Spleen (tissue), 11 donors: Measurements from ENCODE around the gene NENF. TPM values are rescaled to one million over a fixed set of nuclear protein-coding genes. Genes with fewer than 3 reads are reported as not detected.

Source experiments
- DNase-seq: peaks from one replicate; pipeline ENCODE4 v3.0.0-alpha.2; 2020
- H3K27ac ChIP-seq, 8 donors: fragments of 200-600 bp; sonication (generic) in 7 of 8; 1 replicate in 4 of 8; 2 replicates in 4 of 8; pipeline versions ENCODE4 v1.5.0 to v1.8.0; 2016 to 2021; ENCODE audit warnings: inconsistent platforms in 4 of 8, mild to moderate bottlenecking in 4 of 8, moderate library complexity in 1 of 8
- H3K27me3 ChIP-seq, 7 donors: fragments of 200-600 bp; sonication (generic) in 6 of 7; replicated peaks in 1 of 7; 1 replicate in 4 of 7; 2 replicates in 3 of 7; pipeline versions ENCODE4 v1.5.0 to v1.8.0; 2016 to 2021; ENCODE audit warnings: inconsistent platforms in 3 of 7, mild to moderate bottlenecking in 1 of 7
- H3K36me3 ChIP-seq, 6 donors: fragments of 200-600 bp; sonication (generic) in 5 of 6; 1 replicate in 4 of 6; 2 replicates in 2 of 6; pipeline versions ENCODE4 v1.5.0 to v1.8.0; 2016 to 2021; ENCODE audit warnings: inconsistent platforms in 2 of 6
- H3K4me1 ChIP-seq, 6 donors: fragments of 200-600 bp; sonication (generic) in 5 of 6; 1 replicate in 3 of 6; 2 replicates in 3 of 6; pipeline versions ENCODE4 v1.5.0 to v1.8.0; 2016 to 2021; ENCODE audit warnings: inconsistent platforms in 3 of 6
- H3K4me3 ChIP-seq, 8 donors: fragments of 200-600 bp; sonication (generic) in 7 of 8; 1 replicate in 4 of 8; 2 replicates in 4 of 8; pipeline versions ENCODE4 v1.5.0 to v1.8.0; 2016 to 2021; ENCODE audit warnings: inconsistent platforms in 4 of 8, mild to moderate bottlenecking in 4 of 8, moderate library complexity in 2 of 8
- H3K9me3 ChIP-seq, 8 donors: fragments of 200-600 bp; sonication (generic) in 7 of 8; 1 replicate in 4 of 8; 2 replicates in 4 of 8; pipeline versions ENCODE4 v1.5.0 to v1.8.0; 2016 to 2021; ENCODE audit warnings: inconsistent platforms in 4 of 8
- CTCF ChIP-seq, 11 experiments: fragments of 200-600 bp in 7 of 11; fragments of 450-650 bp in 4 of 11; sonication (generic) in 4 of 11; IDR thresholded peaks in 8 of 11; conservative IDR thresholded peaks in 3 of 11; 1 replicate in 7 of 11; 2 replicates in 4 of 11; pipeline versions ENCODE4 v1.4.0 to v1.8.0; 2016 to 2021; ENCODE audit warnings: antibody characterized with exemption in 11 of 11, inconsistent platforms in 4 of 11, mild to moderate bottlenecking in 1 of 11
- POLR2A ChIP-seq, 3 donors: fragments of 450-650 bp; IDR thresholded peaks; one replicate each; pipeline ENCODE4 v1.5.1; 2017; ENCODE audit warnings: antibody characterized with exemption in 3 of 3, mild to moderate bottlenecking in 1 of 3
- POLR2AphosphoS5 ChIP-seq, 3 donors: sonication (generic); formaldehyde crosslinking; IDR thresholded peaks; one replicate each; pipeline ENCODE4 v1.5.1; 2017; ENCODE audit warnings: antibody characterized with exemption in 3 of 3
- WGBS, 5 donors: extraction: QIAGEN DNeasy Blood & Tissue Kit in 3 of 5; methylation state at CpG; one replicate each; pipeline versions ENCODE4 v1.1.5 to v1.1.7; 2013 to 2018; 5-methylcytosine and 5-hydroxymethylcytosine counted together
- intact Hi-C: fragments of 100-400 bp; cut with DNase I; formaldehyde crosslinking; loops from one replicate; pipeline ENCODE4 v1.15.0; 2023; ENCODE audit warnings: low total_unique reads
- polyA plus RNA-seq, 3 donors: library from polyadenylated mRNA; stranded (reverse); fragments of 200-250 nt; gene quantifications; one replicate each; pipeline ENCODE4 v1.2.1, GENCODE V29; 2013
- total RNA-seq, 7 donors: library from RNA; depleted of rRNA in 3 of 7; stranded (reverse); fragments of >200 nt in 3 of 7; fragmentation: NEBNext Ultra II Directional in 4 of 7; extraction: Animal tissue kit (Norgen Biotek cat#: 25700) in 4 of 7; gene quantifications; one replicate each; pipeline versions ENCODE4 v1.1.0 to v1.2.1, GENCODE V29; 2016 to 2021
- donor health status: healthy with polysubstance abuse.
- donor health status: DM: no; HTN: no; CAD: no; lungs with moderate emphysema.
- donor health status: DM: no; HTN: no; CAD: no.
- donor health status: Bipolar disorder and iron deficiency.
- donor health status: healthy.
- donor health status: DM: no; HTN: no; CAD: no.
- donor health status: DM: yes; HTN: yes; CAD: no.

NENF gene
- total and polyA plus RNA-seq, 10 donors: 23.2 to 59.4 (median 40.8) TPM

- Histone ChIP-seq H3K4me3 (no peak overlapping the region), H3K9me3 (peaks cover 0 to 6% (median 0%) of the 10 kb centered on the region in 8 donors), H3K27ac (no peak overlapping the region), H3K36me3 (no peaks in the 10 kb centered on the region), H3K27me3 (no peaks in the 10 kb centered on the region), H3K4me1 (peaks cover 0 to 28% (median 8%) of the 10 kb centered on the region in 6 donors)
- intact Hi-C loops: loop anchor here (10.0 kb wide), 1 partner anchor 139 kb away; no protein-coding TSS in a partner anchor
- 64 to 76% (median 72%) methylated on average over 9 to 12 of the region's 12 CpGs for WGBS, 5 donors
- TF ChIP-seq CTCF (IDR thresholded peaks at IDR 0.05 in 8 of 11, conservative IDR thresholded peaks at IDR 0.05 in 3 of 11) (no peak), POLR2AphosphoS5 (IDR thresholded peaks at IDR 0.05) (no peak)
- peak; percentile 66 for DNase-seq
Measured at GRCh38 chr1:212453156-212453857, 20.6 kb downstream of the NENF start.

GRCh38 chr1:212454741-212455140 is 22.0 kb downstream of the NENF start:
- WGBS, 5 donors: 87 to 93% (median 89%) methylated on average over 3 of the region's 3 CpGs
- Histone ChIP-seq H3K9me3 (peaks cover 0 to 6% (median 0%) of the 10 kb centered on the region in 8 donors), H3K4me3 (no peak overlapping the region), H3K36me3 (no peaks in the 10 kb centered on the region), H3K27me3 (no peaks in the 10 kb centered on the region), H3K27ac (no peak overlapping the region), H3K4me1 (peaks cover 0 to 28% (median 8%) of the 10 kb centered on the region in 6 donors)
- peak; percentile 52 for DNase-seq
- intact Hi-C loops: loop anchor here (5.0 to 10.0 kb wide), 2 partner anchors 140 to 382 kb away; no protein-coding TSS in a partner anchor
- TF ChIP-seq CTCF (IDR thresholded peaks at IDR 0.05 in 8 of 11, conservative IDR thresholded peaks at IDR 0.05 in 3 of 11) (no peak), POLR2A (IDR thresholded peaks at IDR 0.05) (no peak), POLR2AphosphoS5 (IDR thresholded peaks at IDR 0.05) (no peak)

- H3K4me1 ChIP-seq: peaks cover 0 to 28% (median 8%) of the 10 kb centered on the region in 6 donors
- no peak for TF ChIP-seq CTCF (IDR thresholded peaks at IDR 0.05 in 8 of 11, conservative IDR thresholded peaks at IDR 0.05 in 3 of 11)
- TF ChIP-seq POLR2AphosphoS5 (IDR thresholded peaks at IDR 0.05): no peak
- TF ChIP-seq POLR2A (IDR thresholded peaks at IDR 0.05): no peak
- no peak overlapping the region for H3K27ac ChIP-seq
- H3K27me3 ChIP-seq: no peaks in the 10 kb centered on the region
- peaks cover 0 to 6% (median 0%) of the 10 kb centered on the region in 8 donors for H3K9me3 ChIP-seq
- 91 to 97% (median 95%) methylated on average over 2 of the region's 2 CpGs for WGBS, 5 donors
- no peak for DNase-seq
- no peaks in the 10 kb centered on the region for H3K36me3 ChIP-seq
- H3K4me3 ChIP-seq: no peak overlapping the region
- intact Hi-C loops: loop anchor here (5.0 to 10.0 kb wide), 2 partner anchors 141 to 383 kb away; no protein-coding TSS in a partner anchor
Measured at GRCh38 chr1:212455401-212455800, 22.7 kb downstream of the NENF start.

GRCh38 chr1:212455803-212456528 is 23.2 kb downstream of the NENF start:
- Histone ChIP-seq H3K4me3 (no peak overlapping the region), H3K36me3 (no peaks in the 10 kb centered on the region), H3K9me3 (peaks cover 0 to 6% (median 0%) of the 10 kb centered on the region in 8 donors), H3K27me3 (no peaks in the 10 kb centered on the region), H3K4me1 (peaks cover 0 to 28% (median 8%) of the 10 kb centered on the region in 6 donors), H3K27ac (no peak overlapping the region)
- TF ChIP-seq POLR2AphosphoS5 (IDR thresholded peaks at IDR 0.05): peak in 2 of 3 donors; percentile 9 to 26
- no peak for TF ChIP-seq POLR2A (IDR thresholded peaks at IDR 0.05)
- TF ChIP-seq CTCF (IDR thresholded peaks at IDR 0.05 in 8 of 11, conservative IDR thresholded peaks at IDR 0.05 in 3 of 11): peak; percentile 62 to 97 (median 93)
- peak; percentile 94 for DNase-seq
- intact Hi-C loops: loop anchor here (5.0 to 10.0 kb wide), 2 partner anchors 141 to 384 kb away; no protein-coding TSS in a partner anchor
- WGBS, 5 donors: 39 to 49% (median 44%) methylated on average over 10 of the region's 10 CpGs
